SK-N-MC (cell line): ENCODE measurements around the gene TNS2.

ENCODE experiments used
- DNase-seq: peaks from one replicate; pipeline ENCODE4 v3.0.0-alpha.2; 2011; ENCODE audit warnings: low read depth, low spot score
- H3K27ac ChIP-seq: fragments of 200-600 bp; sonication (generic); 2 replicates; pipeline ENCODE4 v1.5.1; 2016; ENCODE audit warnings: mixed run types
- H3K36me3 ChIP-seq: fragments of 200-600 bp; sonication (generic); 2 replicates; pipeline ENCODE4 v1.6.1; 2017; ENCODE audit warnings: antibody characterized with exemption, low read length, mixed read lengths; ENCODE audit not compliant: insufficient read depth
- H3K4me3 ChIP-seq: fragments of 200-600 bp; sonication (generic); 2 replicates; pipeline ENCODE4 v1.5.1; 2016
- H3K9ac ChIP-seq: fragments of 200-600 bp; sonication (generic); 2 replicates; pipeline ENCODE4 v1.8.0; 2017; ENCODE audit warnings: mixed run types, mixed read lengths; ENCODE audit not compliant: insufficient read length
- H3K9me3 ChIP-seq: fragments of 200-600 bp; sonication (generic); 2 replicates; pipeline ENCODE4 v1.6.1; 2017; ENCODE audit warnings: low read depth, mild to moderate bottlenecking, antibody characterized with exemption, low read length, moderate library complexity, mixed read lengths
- EZH2 ChIP-seq: fragments of 200-600 bp; sonication (generic); IDR thresholded peaks from one replicate; pipeline ENCODE4 v1.6.1; 2017; ENCODE audit warnings: antibody characterized with exemption
- FOXP2 ChIP-seq: optimal IDR thresholded peaks from 2 replicates; pipeline ENCODE3; 2011; ENCODE audit warnings: mild to moderate bottlenecking, moderate library complexity; ENCODE audit not compliant: insufficient read depth; ENCODE audit errors: extremely low read length, control extremely low read depth
- POLR2AphosphoS5 ChIP-seq: IDR thresholded peaks from 2 replicates; pipeline ENCODE4 v1.6.1; 2012; ENCODE audit warnings: mild to moderate bottlenecking, low read depth, low read length, borderline replicate concordance

Gene TNS2

GRCh38 chr12:53068811-53069585 is 19.1 kb downstream of the TNS2 start:
- DNase-seq, result no peak
- Histone ChIP-seq H3K9me3 (no peaks in the 10 kb centered on the region), H3K27ac (no peak overlapping the region), H3K4me3 (no peak overlapping the region), H3K36me3 (no peaks in the 10 kb centered on the region; the same call in 1 of the 2 replicates), H3K9ac (no peak overlapping the region)
- no peak for TF ChIP-seq POLR2AphosphoS5
- no peak for TF ChIP-seq EZH2
- no peak for TF ChIP-seq FOXP2

- DNase-seq, result no peak
- TF ChIP-seq FOXP2 (no peak), POLR2AphosphoS5 (no peak), EZH2 (no peak)
- no peak overlapping the region for H3K4me3 ChIP-seq
- no peaks in the 10 kb centered on the region for H3K9me3 ChIP-seq
- H3K27ac ChIP-seq, result no peak overlapping the region
- H3K9ac ChIP-seq, result no peak overlapping the region
- peaks cover 4% of the 10 kb centered on the region; the same call in 1 of the 2 replicates for H3K36me3 ChIP-seq
These were observed 20.0 kb downstream of the TNS2 start for GRCh38 chr12:53069621-53070410.

GRCh38 chr12:53070877-53071492 is 21.1 kb downstream of the TNS2 start:
- Histone ChIP-seq H3K4me3 (no peak overlapping the region), H3K9me3 (no peaks in the 10 kb centered on the region), H3K27ac (no peak overlapping the region), H3K9ac (no peak overlapping the region), H3K36me3 (peaks cover 9% of the 10 kb centered on the region; the same call in 1 of the 2 replicates)
- TF ChIP-seq FOXP2 (no peak), POLR2AphosphoS5 (no peak), EZH2 (no peak)
- DNase-seq, result no peak

- DNase-seq, result no peak
- Histone ChIP-seq H3K36me3 (peaks cover 11% of the 10 kb centered on the region; the same call in 1 of the 2 replicates), H3K4me3 (no peak overlapping the region), H3K27ac (no peak overlapping the region), H3K9ac (no peak overlapping the region), H3K9me3 (no peaks in the 10 kb centered on the region)
- TF ChIP-seq EZH2 (no peak), POLR2AphosphoS5 (no peak), FOXP2 (no peak)
These were observed 22.0 kb downstream of the TNS2 start for GRCh38 chr12:53071591-53072551.

GRCh38 chr12:53073881-53074280 is 24.0 kb downstream of the TNS2 start:
- DNase-seq, result no peak
- no peaks in the 10 kb centered on the region for H3K9me3 ChIP-seq
- no peak overlapping the region for H3K9ac ChIP-seq
- H3K36me3 ChIP-seq, result peaks cover 11% of the 10 kb centered on the region; the same call in 1 of the 2 replicates
- no peak overlapping the region for H3K4me3 ChIP-seq
- no peak for TF ChIP-seq FOXP2
- no peak for TF ChIP-seq POLR2AphosphoS5
- TF ChIP-seq EZH2, result no peak
- H3K27ac ChIP-seq, result peak overlapping the region; percentile 50; the same call in 1 of the 2 replicates

GRCh38 chr12:53074283-53074998 is 24.6 kb downstream of the TNS2 start:
- no peak overlapping the region for H3K9ac ChIP-seq
- TF ChIP-seq POLR2AphosphoS5 (no peak), EZH2 (no peak), FOXP2 (no peak)
- peaks cover 11% of the 10 kb centered on the region; the same call in 1 of the 2 replicates for H3K36me3 ChIP-seq
- H3K9me3 ChIP-seq, result no peaks in the 10 kb centered on the region
- H3K4me3 ChIP-seq, result no peak overlapping the region
- DNase-seq, result no peak
- H3K27ac ChIP-seq, result no peak overlapping the region

- H3K4me3 ChIP-seq, result no peak overlapping the region
- TF ChIP-seq FOXP2, result no peak
- TF ChIP-seq POLR2AphosphoS5, result no peak
- no peak overlapping the region for H3K27ac ChIP-seq
- H3K9ac ChIP-seq, result no peak overlapping the region
- peaks cover 11% of the 10 kb centered on the region; the same call in 1 of the 2 replicates for H3K36me3 ChIP-seq
- no peak for DNase-seq
- no peaks in the 10 kb centered on the region for H3K9me3 ChIP-seq
These were observed 25.1 kb downstream of the TNS2 start for GRCh38 chr12:53074999-53075370.
